ENCODE results near the gene SLC29A1. TPM values are rescaled to one million over a fixed set of nuclear protein-coding genes. Genes with fewer than 3 reads are reported as not detected.

The SLC29A1 gene
- total RNA-seq, 1 experiment from 2014 or later = 81.3 TPM

GRCh38 chr6:44186635-44187025, 36.8 kb upstream of the SLC29A1 start:
- POLR2A ChIA-PET = no interaction called here
- BruUV-seq (replicated peaks) = no TSS peak
- Mint-ChIP-seq H3K27me3 (ENCODE audit: insufficient read depth, unreplicated experiment) (no peaks in the 10 kb centered on the region), H3K4me3 (ENCODE audit: unreplicated experiment) (no peak overlapping the region), H3K9me3 (ENCODE audit: unreplicated experiment) (no peaks in the 10 kb centered on the region), H3K4me1 (ENCODE audit: low read depth, unreplicated experiment) (no peaks in the 10 kb centered on the region), H3K36me3 (ENCODE audit: insufficient read depth, unreplicated experiment) (no peaks in the 10 kb centered on the region), H3K27ac (ENCODE audit: unreplicated experiment) (no peak overlapping the region)
- no peak overlapping the region for H3K4me3 ChIP-seq (ENCODE audit: low read depth, low read length)
- no peak for DNase-seq
- no peak for TF ChIP-seq CTCF (IDR thresholded peaks at IDR 0.05; ENCODE audit: insufficient read depth in 1 of 2, low read depth in 1 of 2, low read length in 1 of 2, severe bottlenecking in 1 of 2, unreplicated experiment in 1 of 2)
- no peaks in the 10 kb centered on the region for H3K4me1 ChIP-seq
- CTCF ChIA-PET = interaction anchor here (1.8 kb wide), 1 partner anchor 48 kb away, joined by 4 read pairs; no protein-coding TSS in a partner anchor
- intact Hi-C loops (cut with micrococcal nuclease; ENCODE audit: unreplicated experiment) = no loop called here
- no peaks in the 10 kb centered on the region for H3K9me3 ChIP-seq
- H3K36me3 ChIP-seq (ENCODE audit: control insufficient read depth, insufficient read depth, low read length) = no peaks in the 10 kb centered on the region
- H3K27me3 ChIP-seq (replicated peaks; ENCODE audit: control insufficient read depth, insufficient read depth, low read length) = no peaks in the 10 kb centered on the region

- no peak overlapping the region for H3K27ac Mint-ChIP-seq (ENCODE audit: unreplicated experiment)
- no peak for TF ChIP-seq CTCF (IDR thresholded peaks at IDR 0.05; ENCODE audit: insufficient read depth in 1 of 2, low read depth in 1 of 2, low read length in 1 of 2, severe bottlenecking in 1 of 2, unreplicated experiment in 1 of 2)
- no peaks in the 10 kb centered on the region for H3K36me3 Mint-ChIP-seq (ENCODE audit: insufficient read depth, unreplicated experiment)
- H3K27me3 Mint-ChIP-seq (ENCODE audit: insufficient read depth, unreplicated experiment) = no peaks in the 10 kb centered on the region
- no peaks in the 10 kb centered on the region for H3K9me3 ChIP-seq
- no TSS peak for BruUV-seq (replicated peaks)
- no peaks in the 10 kb centered on the region for H3K4me1 ChIP-seq
- DNase-seq = no peak
- ChIA-PET CTCF (interaction anchor here (0.9 kb wide), 1 partner anchor 28 kb away, joined by 9 read pairs; the partner anchor contains the start of gene MYMX), POLR2A (no interaction called here)
- no peaks in the 10 kb centered on the region for H3K36me3 ChIP-seq (ENCODE audit: control insufficient read depth, insufficient read depth, low read length)
- no peak overlapping the region for H3K4me3 ChIP-seq (ENCODE audit: low read depth, low read length)
- intact Hi-C loops (cut with micrococcal nuclease; ENCODE audit: unreplicated experiment) = no loop called here
- H3K27me3 ChIP-seq (replicated peaks; ENCODE audit: control insufficient read depth, insufficient read depth, low read length) = no peaks in the 10 kb centered on the region
- H3K4me3 Mint-ChIP-seq (ENCODE audit: unreplicated experiment) = no peak overlapping the region
- no peaks in the 10 kb centered on the region for H3K9me3 Mint-ChIP-seq (ENCODE audit: unreplicated experiment)
- no peaks in the 10 kb centered on the region for H3K4me1 Mint-ChIP-seq (ENCODE audit: low read depth, unreplicated experiment)
Measured at GRCh38 chr6:44188819-44189218, 34.6 kb upstream of the SLC29A1 start.

GRCh38 chr6:44189257-44189656, 34.1 kb upstream of the SLC29A1 start:
- no peak for TF ChIP-seq CTCF (IDR thresholded peaks at IDR 0.05; ENCODE audit: insufficient read depth in 1 of 2, low read depth in 1 of 2, low read length in 1 of 2, severe bottlenecking in 1 of 2, unreplicated experiment in 1 of 2)
- H3K4me1 Mint-ChIP-seq (ENCODE audit: low read depth, unreplicated experiment) = no peaks in the 10 kb centered on the region
- H3K4me3 ChIP-seq (ENCODE audit: low read depth, low read length) = no peak overlapping the region
- no peaks in the 10 kb centered on the region for H3K9me3 Mint-ChIP-seq (ENCODE audit: unreplicated experiment)
- no peaks in the 10 kb centered on the region for H3K36me3 ChIP-seq (ENCODE audit: control insufficient read depth, insufficient read depth, low read length)
- no peak overlapping the region for H3K4me3 Mint-ChIP-seq (ENCODE audit: unreplicated experiment)
- intact Hi-C loops (cut with micrococcal nuclease; ENCODE audit: unreplicated experiment) = no loop called here
- H3K4me1 ChIP-seq = no peaks in the 10 kb centered on the region
- H3K27ac Mint-ChIP-seq (ENCODE audit: unreplicated experiment) = no peak overlapping the region
- no peaks in the 10 kb centered on the region for H3K36me3 Mint-ChIP-seq (ENCODE audit: insufficient read depth, unreplicated experiment)
- H3K27me3 ChIP-seq (replicated peaks; ENCODE audit: control insufficient read depth, insufficient read depth, low read length) = no peaks in the 10 kb centered on the region
- H3K27me3 Mint-ChIP-seq (ENCODE audit: insufficient read depth, unreplicated experiment) = no peaks in the 10 kb centered on the region
- DNase-seq = no peak
- CTCF ChIA-PET = interaction anchor here (0.8 to 0.9 kb wide), 2 partner anchors 27 to 30 kb away, joined by 7 to 9 read pairs; partner anchors contain the start of gene MYMX
- POLR2A ChIA-PET = no interaction called here
- no peaks in the 10 kb centered on the region for H3K9me3 ChIP-seq
- BruUV-seq (replicated peaks) = no TSS peak
